ENCODE data around the gene TMEM170A.

Gene TMEM170A

DNA sequence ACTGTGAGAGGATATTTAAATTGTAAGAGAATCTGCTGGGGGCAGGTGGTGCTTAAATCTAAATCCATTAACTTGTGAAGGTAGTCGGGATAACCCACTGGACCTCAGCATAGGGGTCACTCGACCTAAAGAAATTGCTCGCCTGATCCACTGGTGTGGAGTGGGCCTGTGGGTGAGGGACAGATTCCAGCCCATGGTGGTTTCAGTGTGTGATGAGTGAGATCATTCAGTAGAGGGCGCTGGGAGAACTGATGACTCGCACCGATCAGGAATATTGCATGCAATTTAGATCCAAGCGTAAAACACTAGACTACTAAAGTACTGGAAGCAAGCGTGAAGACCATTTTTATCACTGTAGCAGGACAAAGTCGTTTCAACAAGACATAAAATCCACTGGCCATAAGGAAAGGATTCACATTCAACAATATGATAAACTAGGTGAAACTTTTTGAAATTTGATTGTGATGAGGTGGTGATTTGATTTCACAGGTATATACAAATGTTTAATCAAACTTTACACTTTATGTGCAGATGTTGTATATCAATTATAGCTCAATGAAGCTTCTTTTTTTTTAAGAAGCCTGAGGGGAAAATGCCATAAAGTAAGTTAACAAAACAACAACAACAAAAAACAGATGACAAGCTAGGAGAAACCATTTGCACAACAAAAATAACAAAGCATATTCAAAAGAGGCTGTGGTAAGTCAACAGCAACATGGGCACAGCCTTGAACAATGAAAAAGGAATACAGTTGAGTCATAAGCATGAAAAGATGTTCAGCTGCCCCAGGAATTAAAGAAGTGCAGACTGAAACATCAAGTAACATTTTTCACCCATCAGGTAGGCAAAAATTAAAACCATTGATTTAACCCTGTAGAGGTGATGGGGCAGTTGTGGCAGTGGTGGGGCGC lies 7.5 kb upstream of the TMEM170A start:
- H3K4me3 ChIP-seq (ENCODE audit: low read length), result no peak overlapping the region
- TF ChIP-seq CTCF (IDR thresholded peaks at IDR 0.05; ENCODE audit: insufficient read depth, low read depth, low read length, missing control alignments), result peak; percentile 85
- peak; percentile 71 for DNase-seq (ENCODE audit: low read depth)

- H3K4me3 ChIP-seq (ENCODE audit: low read length), result no peak overlapping the region
- no peak for TF ChIP-seq CTCF (IDR thresholded peaks at IDR 0.05; ENCODE audit: insufficient read depth, low read depth, low read length, missing control alignments)
- DNase-seq (ENCODE audit: low read depth), result no peak
Measured at GRCh38 chr16:75466760-75467159, 2.3 kb upstream of the TMEM170A start.

DNA sequence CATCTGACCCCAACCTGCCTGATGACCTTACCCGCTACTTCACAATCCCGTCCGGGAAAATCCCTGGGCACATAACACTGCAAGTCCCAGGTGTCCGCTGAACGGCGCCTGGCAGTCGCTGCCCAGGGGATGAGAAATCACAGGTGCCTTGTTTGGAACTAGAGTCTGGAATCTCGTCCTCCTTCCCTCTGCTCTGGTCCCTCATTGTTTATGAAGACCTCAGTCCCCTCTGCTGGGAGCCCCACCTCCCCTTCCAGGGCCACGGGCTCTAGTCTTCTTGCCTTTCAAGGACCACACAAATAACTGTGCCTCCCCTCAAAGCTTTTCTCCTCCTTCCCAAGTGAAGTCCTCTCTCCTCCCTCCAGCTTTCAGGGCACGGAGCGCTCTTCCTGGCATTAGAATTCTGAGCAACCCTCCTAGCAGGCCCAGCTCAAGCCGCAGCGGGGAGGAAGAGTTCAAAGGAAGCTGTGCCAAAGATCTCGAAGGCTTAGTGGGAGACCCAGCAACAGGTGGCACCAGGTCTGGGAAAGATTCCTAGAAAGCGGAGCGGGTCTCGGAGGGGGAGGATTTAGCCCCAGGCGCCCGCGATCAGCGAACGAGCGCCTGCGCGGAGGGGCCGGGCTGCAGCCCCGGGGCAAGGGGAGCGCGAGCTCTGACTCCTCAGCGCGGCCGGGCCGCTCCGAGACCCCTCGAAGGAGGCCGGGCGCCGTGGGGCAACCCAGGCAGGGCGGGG lies 934 bp downstream of the TMEM170A start:
- peak; percentile 18 for DNase-seq (ENCODE audit: low read depth)
- peak overlapping the region; percentile 72 for H3K4me3 ChIP-seq (ENCODE audit: low read length)

GRCh38 chr16:75462806-75463205 lies 1.7 kb downstream of the TMEM170A start:
- no peak for TF ChIP-seq CTCF (IDR thresholded peaks at IDR 0.05; ENCODE audit: insufficient read depth, low read depth, low read length, missing control alignments)
- H3K4me3 ChIP-seq (ENCODE audit: low read length), result peak overlapping the region; percentile 72
- peak; percentile 27 for DNase-seq (ENCODE audit: low read depth)

DNA sequence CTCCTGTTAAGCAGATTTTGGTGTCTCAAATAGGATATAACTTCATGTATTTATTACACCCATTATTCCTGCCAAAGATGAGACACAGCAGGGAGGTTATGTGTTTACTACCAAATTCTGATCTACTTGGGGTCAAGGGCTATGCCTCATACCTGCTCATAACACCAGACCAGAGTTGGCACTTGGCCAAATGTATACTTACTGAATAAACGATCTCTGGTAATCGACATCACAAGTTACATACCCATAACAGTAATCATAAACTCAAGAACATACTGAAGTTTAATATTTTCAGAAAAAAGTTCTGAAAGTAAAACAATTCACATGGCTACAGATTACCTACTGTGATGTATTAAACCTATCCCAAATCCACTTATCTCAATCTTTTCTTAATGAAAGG lies 2.9 kb downstream of the TMEM170A start:
- DNase-seq (ENCODE audit: low read depth), result no peak
- H3K4me3 ChIP-seq (ENCODE audit: low read length), result no peak overlapping the region
- no peak for TF ChIP-seq CTCF (IDR thresholded peaks at IDR 0.05; ENCODE audit: insufficient read depth, low read depth, low read length, missing control alignments)

GRCh38 chr16:75460446-75460845 lies 4.0 kb downstream of the TMEM170A start:
- no peak for DNase-seq (ENCODE audit: low read depth)
- no peak for TF ChIP-seq CTCF (IDR thresholded peaks at IDR 0.05; ENCODE audit: insufficient read depth, low read depth, low read length, missing control alignments)
- no peak overlapping the region for H3K4me3 ChIP-seq (ENCODE audit: low read length)

DNA sequence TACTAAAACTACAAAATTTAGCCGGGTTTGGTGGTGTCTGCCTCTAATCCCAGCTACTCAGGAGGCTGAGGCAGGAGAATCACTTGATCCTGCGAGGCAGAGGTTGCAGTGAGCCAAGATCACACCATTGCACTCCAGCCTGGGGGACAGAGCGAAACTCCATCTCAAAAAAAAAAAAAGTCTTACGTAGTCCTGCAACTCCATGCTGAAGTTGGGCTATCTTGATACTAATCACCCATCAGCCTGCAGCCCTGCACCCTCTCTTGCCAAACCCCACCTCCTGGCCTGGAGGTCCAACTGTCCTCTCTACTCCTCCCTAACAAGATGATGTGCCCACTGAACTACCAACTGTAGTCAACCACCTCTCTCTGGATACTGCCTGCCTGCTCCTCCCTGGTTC lies 4.8 kb downstream of the TMEM170A start:
- DNase-seq (ENCODE audit: low read depth), result no peak
- H3K4me3 ChIP-seq (ENCODE audit: low read length), result no peak overlapping the region
- TF ChIP-seq CTCF (IDR thresholded peaks at IDR 0.05; ENCODE audit: insufficient read depth, low read depth, low read length, missing control alignments), result no peak
